K562 (cell line): ENCODE data around the gene CLEC4F. TPM values are rescaled to one million over a fixed set of nuclear protein-coding genes. Genes with fewer than 3 reads are reported as not detected.
A peak's percentile ranks its signal among the peaks of the same experiment; 100 is the strongest.

Experiments used
- ATAC-seq: fragments of 200-7000 bp; cut with Tn5 transposase; 3 replicates; pipeline ENCODE4 v1.9.1; 2020; ENCODE audit warnings: moderate library complexity
- BruUV-seq: library from RNA; stranded (reverse); fragments of 400-500 nt; replicated peaks from 2 replicates; lab custom pipeline; 2021; lab: Mats Ljungman, UMichigan
- CTCF ChIA-PET: fragments of 300-600 bp; formaldehyde crosslinking; extraction: SDS; loops from one replicate; lab custom pipeline; 2021; ENCODE audit warnings: low intra/inter-chr PET ratio; lab: Yijun Ruan, JAX
- POLR2A ChIA-PET: fragments of 300-600, 350-650 bp; sonication (Branson Sonifier 250); formaldehyde crosslinking; extraction: SDS; loops from one replicate; lab custom pipeline; 2021; ENCODE audit warnings: antibody characterized with exemption, inconsistent platforms; lab: Yijun Ruan, JAX
- DNase-seq, 4 experiments: peaks; one replicate each; pipeline versions ENCODE4 v3.0.0 to v3.0.0-alpha.2; 2011 to 2018; ENCODE audit warnings: low spot score in 3 of 4, mixed read lengths in 3 of 4; ENCODE audit errors: extremely low read depth in 1 of 4
- FAIRE-seq: peaks from 2 replicates; lab custom pipeline; 2011; peaks lifted over from hg19 to GRCh38; lab: Jason Lieb, UNC
- H2AFZ ChIP-seq: 2 replicates; pipeline ENCODE4 v1.6.0; 2011; ENCODE audit warnings: low read depth, low read length, control low read depth, inconsistent platforms
- H3K27ac ChIP-seq: fragments of 200-600 bp; 3 replicates; pipeline ENCODE4 v1.8.0; 2011; ENCODE audit warnings: low read depth, mild to moderate bottlenecking, control low read depth, inconsistent platforms, low read length, moderate library complexity, mixed read lengths; ENCODE audit errors: extremely low read depth
- H3K27me3 ChIP-seq, 2 experiments: fragments of 300-600 bp in 1 of 2; 2 replicates in 1 of 2; 3 replicates in 1 of 2; pipeline versions ENCODE4 v1.6.0 to v1.8.0; 2011; ENCODE audit warnings: inconsistent platforms in 2 of 2, low read length in 2 of 2, mild to moderate bottlenecking in 1 of 2, mixed read lengths in 1 of 2, moderate library complexity in 1 of 2; ENCODE audit not compliant: control insufficient read depth in 2 of 2, insufficient read depth in 2 of 2
- H3K36me3 ChIP-seq: fragments of 300-600 bp; 3 replicates; pipeline ENCODE4 v1.8.0; 2011; ENCODE audit warnings: mild to moderate bottlenecking, low read length, inconsistent platforms; ENCODE audit not compliant: control insufficient read depth, insufficient read depth
- H3K4me1 ChIP-seq, 2 experiments: fragments of 200-600 bp in 1 of 2; replicated peaks in 1 of 2; 2 replicates in 1 of 2; 3 replicates in 1 of 2; pipeline versions ENCODE4 v1.5.1 to v1.8.0; 2011; ENCODE audit warnings: inconsistent platforms in 2 of 2, low read length in 2 of 2, mild to moderate bottlenecking in 1 of 2, mixed read lengths in 1 of 2, moderate library complexity in 1 of 2; ENCODE audit not compliant: control insufficient read depth in 2 of 2, insufficient read depth in 2 of 2
- H3K4me2 ChIP-seq: 2 replicates; pipeline ENCODE4 v1.6.1; 2011; ENCODE audit warnings: low read length, control low read depth, inconsistent platforms, mixed read lengths; ENCODE audit not compliant: insufficient read depth
- H3K4me3 ChIP-seq: fragments of 200-600 bp; sonication (generic), shearing (Covaris generic); 2 replicates; pipeline ENCODE4 v1.5.1; 2016; ENCODE audit warnings: control low read depth, inconsistent platforms
- H3K79me2 ChIP-seq: fragments of 200-600 bp; 3 replicates; pipeline ENCODE4 v1.8.0; 2011; ENCODE audit warnings: low read length, inconsistent platforms; ENCODE audit not compliant: control insufficient read depth, insufficient read depth
- H3K9ac ChIP-seq, 2 experiments: 2 replicates each; pipeline versions ENCODE4 v1.6.0 to v1.6.1; 2011; ENCODE audit warnings: low read depth in 2 of 2, low read length in 2 of 2, control low read depth in 1 of 2, inconsistent platforms in 1 of 2, mild to moderate bottlenecking in 1 of 2, mixed read lengths in 1 of 2; ENCODE audit not compliant: insufficient read depth in 1 of 2
- H3K9me1 ChIP-seq: one replicate; pipeline ENCODE4 v1.6.0; 2011; ENCODE audit warnings: inconsistent platforms, mild to moderate bottlenecking, low read length, moderate library complexity; ENCODE audit not compliant: control insufficient read depth, insufficient read depth
- H3K9me3 ChIP-seq: replicated peaks from 2 replicates; pipeline ENCODE4 v1.5.1; 2011; ENCODE audit warnings: low read depth, low read length, inconsistent platforms; ENCODE audit not compliant: control insufficient read depth, insufficient read depth
- H4K20me1 ChIP-seq: replicated peaks from 2 replicates; pipeline ENCODE4 v1.6.1; 2011; ENCODE audit warnings: low read length, inconsistent platforms, mixed read lengths; ENCODE audit not compliant: control insufficient read depth, insufficient read depth
- NFRKB ChIP-seq: fragments of 450-650 bp; IDR thresholded peaks from 2 replicates; pipeline ENCODE4 v1.6.1; 2016; ENCODE audit warnings: low read depth
- PHF20 ChIP-seq: fragments of 450-650 bp; IDR thresholded peaks from 2 replicates; pipeline ENCODE4 v1.6.1; 2018; ENCODE audit not compliant: partially characterized antibody
- ZNF174 ChIP-seq: fragments of 250-450 bp; sonication (Bioruptor Pico); IDR thresholded peaks from 2 replicates; pipeline ENCODE4 v1.4.0; 2020; ENCODE audit warnings: mild to moderate bottlenecking
- WGBS: fragments of 100-300 bp; shearing (Covaris generic); methylation state at CpG from one replicate; pipeline ENCODE4 v1.1.6; 2016; ENCODE audit warnings: low coverage, mixed read lengths; ENCODE audit not compliant: insufficient coverage; ENCODE audit errors: missing lambda C conversion rate; 5-methylcytosine and 5-hydroxymethylcytosine counted together
- in situ Hi-C: fragments of 300-500 bp; cut with MboI; formaldehyde crosslinking; loops from 4 replicates; pipeline ENCODE4 v1.15.0; 2018; ENCODE audit warnings: inconsistent platforms, mixed read lengths
- intact Hi-C: fragments of 100-400 bp; cut with micrococcal nuclease; formaldehyde crosslinking; loops from 2 replicates; pipeline ENCODE4 v1.14.2; 2022
- polyA plus RNA-seq, 8 experiments: library from polyadenylated mRNA; depleted of rRNA in 4 of 8; stranded (reverse) in 5 of 8; unstranded in 3 of 8; fragments of >200 nt; fragmentation: Nextera tagmentation in 2 of 8; fragmentation: Illumina TruSeq in 1 of 8; extraction: Ambion mirVana in 2 of 8; extraction: Trizol in 1 of 8; gene quantifications; 2 replicates each; pipeline versions ENCODE4 v1.2.1 to v1.2.3, GENCODE V29; 2011 to 2014; ENCODE audit warnings: inconsistent platforms in 1 of 8, missing spikeins in 1 of 8
- total RNA-seq, 7 experiments: library from RNA; depleted of rRNA in 6 of 7; stranded (reverse); fragments of >200 nt in 6 of 7; fragmentation: Illumina TruSeq in 2 of 7; extraction: Trizol in 2 of 7; gene quantifications; 2 replicates each; pipeline versions ENCODE4 v1.2.1 to v1.2.3, GENCODE V29; 2011 to 2021; ENCODE audit warnings: low replicate concordance in 1 of 7
- TF ChIP-seq, protein P1 (sequence below): sonication (generic); formaldehyde crosslinking; IDR thresholded peaks from 2 replicates; pipeline ENCODE4 v1.8.1; 2023; ENCODE audit warnings: mild to moderate bottlenecking, missing genetic modification reagents
- TF ChIP-seq, protein P2 (sequence below), 2 experiments: IDR thresholded peaks in 1 of 2; conservative IDR thresholded peaks in 1 of 2; 2 replicates each; pipeline ENCODE4 v1.6.1; 2016; ENCODE audit warnings: low read depth in 2 of 2, mild to moderate bottlenecking in 1 of 2, missing compliant biosample characterization in 1 of 2, missing genetic modification characterization in 1 of 2, moderate library complexity in 1 of 2

The CLEC4F gene
- total and polyA plus RNA-seq, 9 of the 15 experiments (the other 6 are each of a cell fraction or from before 2014, with no cell fraction given), result not detected

DNA sequence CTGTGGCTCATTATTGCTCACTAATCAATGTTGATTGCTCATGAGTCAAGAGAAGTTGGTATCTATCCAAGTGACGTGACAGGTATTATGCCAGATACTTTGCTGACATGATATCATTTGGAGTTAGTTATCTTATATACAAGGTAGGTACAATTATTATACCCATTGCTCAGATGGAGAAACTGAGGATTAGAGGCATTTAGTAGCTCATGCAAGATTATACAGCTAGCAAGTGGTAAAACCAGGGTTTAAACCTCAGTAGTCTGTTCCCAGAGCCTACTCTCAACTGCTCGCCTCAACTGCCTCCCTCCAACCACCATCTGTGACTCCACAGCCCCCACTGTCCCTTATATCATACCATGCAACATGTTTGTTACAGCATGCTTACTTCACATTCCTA, 36.1 kb downstream of the CLEC4F start (continued):
- TF ChIP-seq, protein P1, sequence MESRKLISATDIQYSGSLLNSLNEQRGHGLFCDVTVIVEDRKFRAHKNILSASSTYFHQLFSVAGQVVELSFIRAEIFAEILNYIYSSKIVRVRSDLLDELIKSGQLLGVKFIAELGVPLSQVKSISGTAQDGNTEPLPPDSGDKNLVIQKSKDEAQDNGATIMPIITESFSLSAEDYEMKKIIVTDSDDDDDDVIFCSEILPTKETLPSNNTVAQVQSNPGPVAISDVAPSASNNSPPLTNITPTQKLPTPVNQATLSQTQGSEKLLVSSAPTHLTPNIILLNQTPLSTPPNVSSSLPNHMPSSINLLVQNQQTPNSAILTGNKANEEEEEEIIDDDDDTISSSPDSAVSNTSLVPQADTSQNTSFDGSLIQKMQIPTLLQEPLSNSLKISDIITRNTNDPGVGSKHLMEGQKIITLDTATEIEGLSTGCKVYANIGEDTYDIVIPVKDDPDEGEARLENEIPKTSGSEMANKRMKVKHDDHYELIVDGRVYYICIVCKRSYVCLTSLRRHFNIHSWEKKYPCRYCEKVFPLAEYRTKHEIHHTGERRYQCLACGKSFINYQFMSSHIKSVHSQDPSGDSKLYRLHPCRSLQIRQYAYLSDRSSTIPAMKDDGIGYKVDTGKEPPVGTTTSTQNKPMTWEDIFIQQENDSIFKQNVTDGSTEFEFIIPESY (CRISPR knock-in tag), result no peak

DNA sequence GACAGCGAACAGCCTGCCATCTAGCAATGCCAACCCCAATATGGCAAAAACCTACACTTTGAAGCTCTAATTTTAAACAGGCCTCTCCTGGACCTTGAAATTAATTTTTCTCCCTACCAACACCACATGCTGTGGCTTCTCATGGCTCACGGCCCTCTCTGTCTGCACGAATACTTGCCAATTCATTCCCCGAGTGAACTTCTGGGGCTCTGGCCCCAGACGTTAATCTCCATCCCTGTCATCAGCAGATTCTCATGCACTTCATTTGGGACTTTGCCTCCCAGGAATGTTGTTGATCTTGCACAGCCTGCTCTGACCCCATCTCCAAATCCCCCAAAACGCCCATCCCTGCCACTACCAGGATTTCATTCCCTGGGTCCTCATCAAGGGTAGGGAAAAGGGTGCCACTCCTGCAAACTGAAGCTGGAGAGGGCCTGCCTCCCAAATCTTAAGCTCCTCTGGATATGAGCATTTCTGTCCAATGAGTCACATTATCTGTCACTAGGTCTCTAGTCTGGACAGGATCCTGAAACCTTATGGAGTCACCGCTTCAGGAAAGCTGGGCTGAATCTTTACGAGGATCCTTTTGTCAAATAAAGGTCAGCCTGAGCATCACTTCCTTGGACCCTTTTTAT, 40.4 kb downstream of the CLEC4F start:
- CTCF ChIA-PET, result no interaction called here

More for the DNA sequence above, 40.4 kb downstream of the CLEC4F start:
- Histone ChIP-seq H3K4me2 (no peak overlapping the region), H3K9ac (no peak overlapping the region), H3K36me3 (no peaks in the 10 kb centered on the region), H3K4me3 (no peak overlapping the region), H3K27me3 (no peaks in the 10 kb centered on the region), H2AFZ (no peak overlapping the region), H4K20me1 (no peaks in the 10 kb centered on the region), H3K27ac (no peak overlapping the region), H3K4me1 (peaks cover 0 to 8% of the 10 kb centered on the region in 2 experiments; a peak in 3 of 5 replicates), H3K79me2 (no peaks in the 10 kb centered on the region), H3K9me1 (no peaks in the 10 kb centered on the region), H3K9me3 (no peaks in the 10 kb centered on the region)
- 40% methylated on average over 8 of the region's 8 CpGs for WGBS
- BruUV-seq, result no TSS peak
- DNase-seq (no peak), FAIRE-seq (no peak), ATAC-seq (no peak)
- in situ Hi-C loops (loop anchor here (5.0 to 25.0 kb wide), 3 partner anchors 93 to 468 kb away; partner anchors contain the start of gene FAM136A), intact Hi-C loops (loop anchor here (10.0 kb wide), 1 partner anchor 435 kb away; no protein-coding TSS in a partner anchor)
- POLR2A ChIA-PET, result interaction anchor here (2.0 kb wide), 1 partner anchor 12 kb away, joined by 5 read pairs; the partner anchor contains the start of gene ADD2
- TF ChIP-seq NFRKB (no peak), ZNF174 (CRISPR knock-in tag) (no peak), PHF20 (no peak)
- TF ChIP-seq, protein P2, sequence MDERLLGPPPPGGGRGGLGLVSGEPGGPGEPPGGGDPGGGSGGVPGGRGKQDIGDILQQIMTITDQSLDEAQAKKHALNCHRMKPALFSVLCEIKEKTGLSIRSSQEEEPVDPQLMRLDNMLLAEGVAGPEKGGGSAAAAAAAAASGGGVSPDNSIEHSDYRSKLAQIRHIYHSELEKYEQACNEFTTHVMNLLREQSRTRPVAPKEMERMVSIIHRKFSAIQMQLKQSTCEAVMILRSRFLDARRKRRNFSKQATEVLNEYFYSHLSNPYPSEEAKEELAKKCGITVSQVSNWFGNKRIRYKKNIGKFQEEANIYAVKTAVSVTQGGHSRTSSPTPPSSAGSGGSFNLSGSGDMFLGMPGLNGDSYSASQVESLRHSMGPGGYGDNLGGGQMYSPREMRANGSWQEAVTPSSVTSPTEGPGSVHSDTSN (CRISPR knock-in tag; IDR thresholded peaks at IDR 0.05; ENCODE audit: low read depth), result no peak
- TF ChIP-seq, protein P2 (tag; conservative IDR thresholded peaks at IDR 0.05; ENCODE audit: low read depth), result 0 out of 2 replicates have a peak, but pooled peaks have one; percentile 35
